ENCODE data around the gene MCM9. TPM values are rescaled to one million over a fixed set of nuclear protein-coding genes. Genes with fewer than 3 reads are reported as not detected.
"Not testable (repeated sequence)": the region's sequence is repeated elsewhere in the genome, so short reads cannot be mapped to it uniquely, and the experiment has no call there.

The MCM9 gene
- polyA plus RNA-seq, 2 of the 4 experiments (the other 2 are of a cell fraction): 5.1 to 5.4 TPM

- no peak for TF ChIP-seq HES2 (IDR thresholded peaks at IDR 0.05)
Observed at GRCh38 chr6:118770835-118771234, 164.1 kb downstream of the MCM9 start (continued).

- DNase-seq (ENCODE audit: low read depth in 1 of 2, low spot score in 1 of 2): no peak
- no peak overlapping the region for H3K4me3 ChIP-seq
- no peak overlapping the region for H3K4me2 ChIP-seq
- no peaks in the 10 kb centered on the region for H3K4me1 ChIP-seq
- no peaks in the 10 kb centered on the region for H3K9me3 ChIP-seq
- no peak overlapping the region for H3K27ac ChIP-seq
- no peak for FAIRE-seq
- WGBS (ENCODE audit: missing lambda C conversion rate): 90% methylated on average over 2 of the region's 2 CpGs
- TF ChIP-seq BHLHE40 (IDR thresholded peaks at IDR 0.05; ENCODE audit: low read depth, low read length): no peak
- no peak for TF ChIP-seq TFCP2L1 (CRISPR knock-in tag; IDR thresholded peaks at IDR 0.05)
- no peak for TF ChIP-seq POLR2AphosphoS2 (conservative IDR thresholded peaks at IDR 0.05; ENCODE audit: low read length)
- ChIA-PET CTCF (no interaction called here), POLR2A (no interaction called here)
- ATAC-seq: no peak
Observed at GRCh38 chr6:118770112-118770788, 164.7 kb downstream of the MCM9 start.

GRCh38 chr6:118768904-118769325 lies 166.0 kb downstream of the MCM9 start:
- 88% methylated on average over 3 of the region's 3 CpGs for WGBS (ENCODE audit: missing lambda C conversion rate)
- Histone ChIP-seq H3K4me1 (no peaks in the 10 kb centered on the region), H3K4me2 (no peak overlapping the region), H3K4me3 (no peak overlapping the region), H3K27ac (no peak overlapping the region), H3K9me3 (no peaks in the 10 kb centered on the region)
- ATAC-seq (no peak), DNase-seq (ENCODE audit: low read depth in 1 of 2, low spot score in 1 of 2) (no peak), FAIRE-seq (no peak)
- CTCF ChIA-PET: no interaction called here
- TF ChIP-seq HOXB5 (CRISPR knock-in tag; IDR thresholded peaks at IDR 0.05): no peak
- TF ChIP-seq CTCF (IDR thresholded peaks at IDR 0.05): no peak
- TF ChIP-seq ELK1 (IDR thresholded peaks at IDR 0.05; ENCODE audit: low read depth, low read length): no peak
- TF ChIP-seq POLR2A (IDR thresholded peaks at IDR 0.05; ENCODE audit: low read length): no peak
- no peak for TF ChIP-seq HDAC2 (IDR thresholded peaks at IDR 0.05)
- no peak for TF ChIP-seq EP300 (IDR thresholded peaks at IDR 0.05)
- TF ChIP-seq TFCP2L1 (CRISPR knock-in tag; IDR thresholded peaks at IDR 0.05): no peak
- TF ChIP-seq RNF2 (IDR thresholded peaks at IDR 0.05; ENCODE audit: borderline replicate concordance, low read depth): no peak
- TF ChIP-seq CBX8 (IDR thresholded peaks at IDR 0.05): no peak
- no peak for TF ChIP-seq FOSL2 (IDR thresholded peaks at IDR 0.05)
- no peak for TF ChIP-seq FOSL2 (CRISPR knock-in tag; IDR thresholded peaks at IDR 0.05)
- TF ChIP-seq RAD21 (conservative IDR thresholded peaks at IDR 0.05 in 1 of 2, IDR thresholded peaks at IDR 0.05 in 1 of 2): no peak
- TF ChIP-seq BHLHE40 (IDR thresholded peaks at IDR 0.05; ENCODE audit: low read depth, low read length): no peak
- POLR2A ChIA-PET: no interaction called here

- no peaks in the 10 kb centered on the region for H3K4me1 ChIP-seq
- 61% methylated on average over 3 of the region's 3 CpGs for WGBS (ENCODE audit: missing lambda C conversion rate)
- no peak for FAIRE-seq
- TF ChIP-seq ESRRA (IDR thresholded peaks at IDR 0.05; ENCODE audit: borderline replicate concordance, low read length): no peak
- ATAC-seq: no peak
- ChIA-PET CTCF (interaction anchor here (1.8 kb wide), 1 partner anchor 32 kb away, joined by 4 read pairs; no protein-coding TSS in a partner anchor), POLR2A (no interaction called here)
- H3K4me2 ChIP-seq: no peak overlapping the region
- H3K9me3 ChIP-seq: no peaks in the 10 kb centered on the region
- no peak for DNase-seq (ENCODE audit: low read depth in 1 of 2, low spot score in 1 of 2)
- H3K27ac ChIP-seq: no peak overlapping the region
- H3K4me3 ChIP-seq: no peak overlapping the region
Observed at GRCh38 chr6:118768441-118768840, 166.5 kb downstream of the MCM9 start.

GRCh38 chr6:118765316-118765715 lies 169.6 kb downstream of the MCM9 start:
- WGBS (ENCODE audit: missing lambda C conversion rate): 58% methylated on average over 2 of the region's 2 CpGs
- FAIRE-seq; H3K4me2 ChIP-seq; H3K4me3 ChIP-seq; H3K9me3 ChIP-seq; H3K27ac ChIP-seq; H3K4me1 ChIP-seq; POLR2A ChIA-PET; ATAC-seq; DNase-seq (ENCODE audit: low read depth in 1 of 2, low spot score in 1 of 2): not testable (repeated sequence)
- CTCF ChIA-PET: interaction anchor here (1.1 kb wide), 1 partner anchor 11 kb away, joined by 3 read pairs; no protein-coding TSS in a partner anchor

Measured in A549 (cell line).